WTC11 (cell line): Measurements from ENCODE around the gene SERPINE2. TPM values are rescaled to one million over a fixed set of nuclear protein-coding genes. Genes with fewer than 3 reads are reported as not detected.

Experiments used
- ATAC-seq: fragments of 200-7000 bp; cut with Tn5 transposase; 2 replicates; pipeline ENCODE4 v1.10.0; 2021; ENCODE audit warnings: mild to moderate bottlenecking, moderate library complexity
- CTCF ChIA-PET: fragments of 300-600 bp; sonication (Branson Sonifier 250); formaldehyde crosslinking; loops from one replicate; lab custom pipeline; 2021; ENCODE audit warnings: antibody characterized with exemption; lab: Charles Lee
- POLR2A ChIA-PET: fragments of 350-600 bp; sonication (Branson Sonifier 250); formaldehyde crosslinking; loops from one replicate; lab custom pipeline; 2021; ENCODE audit warnings: antibody characterized with exemption; lab: Charles Lee
- DNase-seq: peaks from one replicate; pipeline ENCODE4 v3.0.0; 2021; ENCODE audit warnings: low spot score
- H3K27ac Mint-ChIP-seq: 2 replicates; pipeline ENCODE4 v1.8.0; 2021; ENCODE audit warnings: mixed read lengths
- H3K27me3 Mint-ChIP-seq: 2 replicates; pipeline ENCODE4 v1.8.0; 2021; ENCODE audit warnings: low read depth, mild to moderate bottlenecking, moderate library complexity, mixed read lengths
- H3K36me3 Mint-ChIP-seq: 2 replicates; pipeline ENCODE4 v1.8.0; 2021; ENCODE audit warnings: mixed read lengths
- H3K4me1 Mint-ChIP-seq: 2 replicates; pipeline ENCODE4 v1.8.0; 2022; ENCODE audit warnings: mixed read lengths
- H3K4me3 Mint-ChIP-seq: 2 replicates; pipeline ENCODE4 v1.8.0; 2021; ENCODE audit warnings: mild to moderate bottlenecking, moderate library complexity, mixed read lengths
- H3K9me3 Mint-ChIP-seq: 2 replicates; pipeline ENCODE4 v1.8.0; 2021; ENCODE audit warnings: mixed read lengths
- AFF4 ChIP-seq: sonication (generic); formaldehyde crosslinking; IDR thresholded peaks from 2 replicates; pipeline ENCODE4 v1.8.1; 2023; ENCODE audit warnings: mild to moderate bottlenecking, missing genetic modification reagents, borderline replicate concordance
- ATF1 ChIP-seq: sonication (generic); formaldehyde crosslinking; IDR thresholded peaks from 2 replicates; pipeline ENCODE4 v1.8.1; 2023; ENCODE audit warnings: mild to moderate bottlenecking, moderate library complexity, missing genetic modification reagents
- ATF3 ChIP-seq: sonication (generic); formaldehyde crosslinking; conservative IDR thresholded peaks from 2 replicates; pipeline ENCODE4 v1.8.1; 2022; ENCODE audit warnings: mild to moderate bottlenecking, missing genetic modification reagents
- ATF6 ChIP-seq: sonication (generic); formaldehyde crosslinking; IDR thresholded peaks from 2 replicates; pipeline ENCODE4 v1.8.1; 2023; ENCODE audit warnings: mild to moderate bottlenecking, missing genetic modification reagents
- CBFB ChIP-seq: sonication (generic); formaldehyde crosslinking; IDR thresholded peaks from 2 replicates; pipeline ENCODE4 v1.8.1; 2022; ENCODE audit warnings: mild to moderate bottlenecking, low read depth, missing genetic modification reagents
- ERG ChIP-seq: fragments of 250-450 bp; sonication (Bioruptor Pico); IDR thresholded peaks from 2 replicates; pipeline ENCODE4 v1.8.0; 2021; ENCODE audit warnings: mild to moderate bottlenecking
- ESRRA ChIP-seq: sonication (generic); formaldehyde crosslinking; IDR thresholded peaks from 2 replicates; pipeline ENCODE4 v1.8.1; 2022; ENCODE audit warnings: mild to moderate bottlenecking, missing genetic modification reagents, borderline replicate concordance
- FOXK1 ChIP-seq: sonication (generic); formaldehyde crosslinking; IDR thresholded peaks from 2 replicates; pipeline ENCODE4 v1.8.0; 2022; ENCODE audit warnings: mild to moderate bottlenecking, moderate library complexity, missing genetic modification reagents
- IRF2 ChIP-seq: sonication (generic); formaldehyde crosslinking; IDR thresholded peaks from 2 replicates; pipeline ENCODE4 v1.8.0; 2022; ENCODE audit warnings: low read depth, missing genetic modification reagents, borderline replicate concordance
- NFE2L1 ChIP-seq: sonication (generic); formaldehyde crosslinking; IDR thresholded peaks from 2 replicates; pipeline ENCODE4 v1.8.1; 2023; ENCODE audit warnings: missing genetic modification reagents
- NFYB ChIP-seq: sonication (generic); formaldehyde crosslinking; conservative IDR thresholded peaks from 2 replicates; pipeline ENCODE4 v1.8.0; 2022; ENCODE audit warnings: low read depth, missing genetic modification reagents
- RELA ChIP-seq: sonication (generic); formaldehyde crosslinking; IDR thresholded peaks from 2 replicates; pipeline ENCODE4 v1.8.1; 2022; ENCODE audit warnings: missing genetic modification reagents, mild to moderate bottlenecking, borderline replicate concordance
- SMAD4 ChIP-seq: sonication (generic); formaldehyde crosslinking; IDR thresholded peaks from 2 replicates; pipeline ENCODE4 v1.8.0; 2022; ENCODE audit warnings: mild to moderate bottlenecking, missing genetic modification reagents
- SOX15 ChIP-seq: fragments of 250-450 bp; sonication (Bioruptor Pico); IDR thresholded peaks from 2 replicates; pipeline ENCODE4 v1.9.0; 2021; ENCODE audit warnings: mild to moderate bottlenecking
- SP1 ChIP-seq: sonication (generic); formaldehyde crosslinking; conservative IDR thresholded peaks from 2 replicates; pipeline ENCODE4 v1.8.1; 2022; ENCODE audit warnings: missing genetic modification reagents
- STAT6 ChIP-seq: sonication (generic); formaldehyde crosslinking; conservative IDR thresholded peaks from 2 replicates; pipeline ENCODE4 v1.8.1; 2023; ENCODE audit warnings: mild to moderate bottlenecking, low read depth, missing genetic modification reagents, moderate library complexity
- USF2 ChIP-seq: sonication (generic); formaldehyde crosslinking; IDR thresholded peaks from 2 replicates; pipeline ENCODE4 v1.8.1; 2023; ENCODE audit warnings: mild to moderate bottlenecking, missing genetic modification reagents, moderate library complexity
- ZNF138 ChIP-seq: sonication (generic); formaldehyde crosslinking; conservative IDR thresholded peaks from 2 replicates; pipeline ENCODE4 v1.8.1; 2022; ENCODE audit warnings: mild to moderate bottlenecking, moderate library complexity, missing genetic modification reagents
- ZNF219 ChIP-seq: sonication (generic); formaldehyde crosslinking; IDR thresholded peaks from 2 replicates; pipeline ENCODE4 v1.8.0; 2023; ENCODE audit warnings: missing genetic modification reagents, mild to moderate bottlenecking, borderline replicate concordance
- ZNF232 ChIP-seq: sonication (generic); formaldehyde crosslinking; IDR thresholded peaks from 2 replicates; pipeline ENCODE4 v1.8.0; 2022; ENCODE audit warnings: mild to moderate bottlenecking, missing genetic modification reagents
- ZNF416 ChIP-seq: fragments of 250-450 bp; sonication (Bioruptor Pico); IDR thresholded peaks from 2 replicates; pipeline ENCODE4 v1.9.0; 2021; ENCODE audit warnings: mild to moderate bottlenecking, inconsistent platforms
- ZNF425 ChIP-seq: fragments of 250-450 bp; sonication (Bioruptor Pico); conservative IDR thresholded peaks from 2 replicates; pipeline ENCODE4 v1.9.0; 2021; ENCODE audit warnings: mild to moderate bottlenecking
- total RNA-seq: library from RNA; stranded (reverse); gene quantifications from 3 replicates; pipeline ENCODE4 v1.2.3, GENCODE V29; 2021

The SERPINE2 gene
- total RNA-seq, 1 experiment from 2014 or later: 60.4 TPM

- TF ChIP-seq IRF2 (CRISPR knock-in tag): no peak
- TF ChIP-seq STAT6 (CRISPR knock-in tag): no peak
- TF ChIP-seq NFE2L1 (CRISPR knock-in tag): no peak
- no peak for TF ChIP-seq NFYB (CRISPR knock-in tag)
- TF ChIP-seq AFF4 (CRISPR knock-in tag): no peak
- no peak for TF ChIP-seq ZNF232
- no peak for TF ChIP-seq SOX15
- TF ChIP-seq ATF1: no peak
Measured at GRCh38 chr2:224025874-224026273, 13.2 kb downstream of the SERPINE2 start (continued).

- peaks cover 67% of the 10 kb centered on the region for H3K4me1 Mint-ChIP-seq
Measured at GRCh38 chr2:224024270-224024669, 14.8 kb downstream of the SERPINE2 start.

More at GRCh38 chr2:224024270-224024669, 14.8 kb downstream of the SERPINE2 start:
- H3K27ac Mint-ChIP-seq: no peak overlapping the region
- H3K27me3 Mint-ChIP-seq: peaks cover 23% of the 10 kb centered on the region
- H3K4me3 Mint-ChIP-seq: no peak overlapping the region
- POLR2A ChIA-PET: interaction anchor here (1.2 kb wide), 1 partner anchor 10 kb away, joined by 3 read pairs; no protein-coding TSS in a partner anchor
- peaks cover 14% of the 10 kb centered on the region for H3K9me3 Mint-ChIP-seq
- DNase-seq (no peak), ATAC-seq (peak; percentile 19; the same call in 1 of the 2 replicates)
- CTCF ChIA-PET: interaction anchor here (0.6 to 1.8 kb wide), 4 partner anchors 15 to 164 kb away, joined by 3 to 9 read pairs (median 3); no protein-coding TSS in a partner anchor
- TF ChIP-seq ZNF219 (CRISPR knock-in tag) (no peak), FOXK1 (no peak), SMAD4 (no peak), ZNF416 (CRISPR knock-in tag) (no peak), SP1 (no peak), ZNF138 (no peak), CBFB (CRISPR knock-in tag) (no peak), IRF2 (CRISPR knock-in tag) (no peak), USF2 (no peak), RELA (no peak), ATF3 (CRISPR knock-in tag) (no peak), ESRRA (CRISPR knock-in tag) (no peak), ZNF425 (CRISPR knock-in tag) (no peak), ATF6 (no peak), ZNF232 (no peak), ERG (no peak)
- peaks cover 9% of the 10 kb centered on the region for H3K36me3 Mint-ChIP-seq
